Measurements from ENCODE around the gene PCNP.
"Not testable (repeated sequence)": the region's sequence is repeated elsewhere in the genome, so short reads cannot be mapped to it uniquely, and the experiment has no call there.

The PCNP gene

GRCh38 chr3:101573449-101574387 lies at the start of gene PCNP:
Gene PCNP, plus strand, starts transcription at chr3:101574180. Its CDS starts 36 bp downstream, at chr3:101574216.
- in situ Hi-C loops (cut with MboI; ENCODE audit: low sequenced_read_pairs), result no loop called here

GRCh38 chr3:101527441-101527840 lies 46.5 kb upstream of the PCNP start:
- in situ Hi-C loops (cut with MboI; ENCODE audit: low sequenced_read_pairs), result no loop called here

GRCh38 chr3:101527906-101528305 lies 46.1 kb upstream of the PCNP start:
- in situ Hi-C loops (cut with MboI; ENCODE audit: low sequenced_read_pairs), result no loop called here

GRCh38 chr3:101529816-101530685 lies 43.9 kb upstream of the PCNP start:
- in situ Hi-C loops (cut with MboI; ENCODE audit: low sequenced_read_pairs), result no loop called here

- in situ Hi-C loops (cut with MboI; ENCODE audit: low sequenced_read_pairs), result no loop called here
Measured at GRCh38 chr3:101530686-101531047, 43.3 kb upstream of the PCNP start.

- in situ Hi-C loops (cut with MboI; ENCODE audit: low sequenced_read_pairs), result no loop called here
Measured at GRCh38 chr3:101531473-101532086, 42.4 kb upstream of the PCNP start.

- in situ Hi-C loops (cut with MboI; ENCODE audit: low sequenced_read_pairs), result no loop called here
Measured at GRCh38 chr3:101532783-101533602, 41.0 kb upstream of the PCNP start.

- in situ Hi-C loops (cut with MboI; ENCODE audit: low sequenced_read_pairs), result no loop called here
Measured at GRCh38 chr3:101533603-101533968, 40.4 kb upstream of the PCNP start.

- in situ Hi-C loops (cut with MboI; ENCODE audit: low sequenced_read_pairs), result no loop called here
Measured at GRCh38 chr3:101535221-101535620, 38.8 kb upstream of the PCNP start.

- in situ Hi-C loops (cut with MboI; ENCODE audit: low sequenced_read_pairs), result no loop called here
Measured at GRCh38 chr3:101536266-101536665, 37.7 kb upstream of the PCNP start.

- in situ Hi-C loops (cut with MboI; ENCODE audit: low sequenced_read_pairs), result not testable (repeated sequence)
Measured at GRCh38 chr3:101536955-101537354, 37.0 kb upstream of the PCNP start.

GRCh38 chr3:101542957-101543356 lies 31.0 kb upstream of the PCNP start:
- in situ Hi-C loops (cut with MboI; ENCODE audit: low sequenced_read_pairs), result no loop called here

- in situ Hi-C loops (cut with MboI; ENCODE audit: low sequenced_read_pairs), result no loop called here
Measured at GRCh38 chr3:101544161-101544850, 29.7 kb upstream of the PCNP start.

- in situ Hi-C loops (cut with MboI; ENCODE audit: low sequenced_read_pairs), result no loop called here
Measured at GRCh38 chr3:101548527-101549105, 25.4 kb upstream of the PCNP start.

- in situ Hi-C loops (cut with MboI; ENCODE audit: low sequenced_read_pairs), result no loop called here
Measured at GRCh38 chr3:101549473-101549872, 24.5 kb upstream of the PCNP start.

- in situ Hi-C loops (cut with MboI; ENCODE audit: low sequenced_read_pairs), result not testable (repeated sequence)
Measured at GRCh38 chr3:101551359-101552081, 22.5 kb upstream of the PCNP start.

- in situ Hi-C loops (cut with MboI; ENCODE audit: low sequenced_read_pairs), result not testable (repeated sequence)
Measured at GRCh38 chr3:101553381-101553780, 20.6 kb upstream of the PCNP start.

GRCh38 chr3:101556064-101556463 lies 17.9 kb upstream of the PCNP start:
- in situ Hi-C loops (cut with MboI; ENCODE audit: low sequenced_read_pairs), result no loop called here
